Kidney (tissue), 14 donors: ENCODE data around the gene NAA25. TPM values are rescaled to one million over a fixed set of nuclear protein-coding genes. Genes with fewer than 3 reads are reported as not detected.

ENCODE experiments used
- DNase-seq, 5 donors: peaks; one replicate each; pipeline ENCODE4 v3.0.0-alpha.2; 2013 to 2020
- FAIRE-seq: peaks from 2 replicates; lab custom pipeline; 2012; peaks lifted over from hg19 to GRCh38; lab: Jason Lieb, UNC
- H3K27ac ChIP-seq, 2 donors: one replicate each; pipeline ENCODE4 v1.7.0; 2013; ENCODE audit warnings: low read depth in 2 of 2, low read length in 2 of 2, inconsistent platforms in 1 of 2
- H3K27me3 ChIP-seq: one replicate; pipeline ENCODE4 v1.7.1; 2013; ENCODE audit warnings: low read length, inconsistent platforms; ENCODE audit not compliant: control insufficient read depth, insufficient read depth
- H3K36me3 ChIP-seq, 3 donors: one replicate each; pipeline versions ENCODE4 v1.7.0 to v1.7.1; 2013; ENCODE audit warnings: low read length in 3 of 3, control low read depth in 1 of 3, inconsistent platforms in 1 of 3; ENCODE audit not compliant: insufficient read depth in 3 of 3, control insufficient read depth in 2 of 3
- H3K4me1 ChIP-seq, 3 donors: one replicate each; pipeline versions ENCODE4 v1.7.0 to v1.7.1; 2013; ENCODE audit warnings: low read length in 3 of 3, inconsistent platforms in 1 of 3, low read depth in 1 of 3; ENCODE audit not compliant: control insufficient read depth in 2 of 3, insufficient read depth in 2 of 3
- H3K4me3 ChIP-seq, 3 donors: one replicate each; pipeline versions ENCODE4 v1.7.0 to v1.8.1; 2013; ENCODE audit warnings: low read length in 3 of 3, control low read depth in 1 of 3, inconsistent platforms in 1 of 3
- H3K9ac ChIP-seq, 3 donors: one replicate each; pipeline versions ENCODE4 v1.7.0 to v1.7.1; 2013; ENCODE audit warnings: low read length in 3 of 3, control low read depth in 1 of 3, inconsistent platforms in 1 of 3
- H3K9me3 ChIP-seq, 3 donors: one replicate each; pipeline versions ENCODE4 v1.7.0 to v1.7.1; 2013; ENCODE audit warnings: low read length in 3 of 3, control low read depth in 1 of 3, inconsistent platforms in 1 of 3; ENCODE audit not compliant: control insufficient read depth in 2 of 3, insufficient read depth in 1 of 3
- CTCF ChIP-seq: IDR thresholded peaks from 3 replicates; pipeline ENCODE4 v1.5.1; 2012; ENCODE audit warnings: mild to moderate bottlenecking, moderate library complexity, borderline replicate concordance; ENCODE audit not compliant: insufficient read depth; ENCODE audit errors: extremely low read depth
- intact Hi-C: fragments of 100-400 bp; cut with DNase I; formaldehyde crosslinking; loops from one replicate; pipeline ENCODE4 v1.11.1; 2022
- polyA plus RNA-seq: library from polyadenylated mRNA; stranded (reverse); fragments of 350-450 nt; fragmentation: Illumina TruSeq; extraction: RNeasy Lipid Tissue Mini Kit (QIAGEN cat#74804); gene quantifications from one replicate; pipeline ENCODE4 v1.2.3, GENCODE V29; 2014; ENCODE audit warnings: low read depth, low replicate concordance; ENCODE audit not compliant: insufficient read depth
- total RNA-seq: library from RNA; stranded (reverse); fragmentation: NEBNext Ultra II Directional; extraction: Animal tissue kit (Norgen Biotek cat#: 25700); gene quantifications from one replicate; pipeline ENCODE4 v1.2.1, GENCODE V29; 2021
- donor health status: control.
- donor health status: control.
- donor health status: control.
- donor health status: control.
- donor health status: control.
- donor health status: DM: yes; HTN: yes; CAD: no.
- donor health status: Normal renal cell carcinoma (clear cell type).

NAA25 gene
- total and polyA plus RNA-seq, 2 donors from 2014 or later: 3.2 to 22.8 TPM

GRCh38 chr12:112146123-112146522, 37.5 kb upstream of the NAA25 start:
- Histone ChIP-seq H3K27ac (no peak overlapping the region), H3K36me3 (peaks cover 6 to 45% (median 22%) of the 10 kb centered on the region in 3 donors), H3K4me1 (peaks cover 0 to 3% (median 0%) of the 10 kb centered on the region in 3 donors), H3K9me3 (no peaks in the 10 kb centered on the region), H3K4me3 (no peak overlapping the region), H3K27me3 (no peaks in the 10 kb centered on the region), H3K9ac (no peak overlapping the region)
- DNase-seq (no peak), FAIRE-seq (no peak)
- no peak for TF ChIP-seq CTCF
- intact Hi-C loops: no loop called here

- Histone ChIP-seq H3K27me3 (no peaks in the 10 kb centered on the region), H3K9ac (no peak overlapping the region), H3K4me1 (no peaks in the 10 kb centered on the region), H3K4me3 (no peak overlapping the region), H3K9me3 (no peaks in the 10 kb centered on the region), H3K36me3 (peaks cover 6 to 50% (median 23%) of the 10 kb centered on the region in 3 donors), H3K27ac (no peak overlapping the region)
- FAIRE-seq: no peak
- intact Hi-C loops: no loop called here
- DNase-seq: no peak
- no peak for TF ChIP-seq CTCF
Measured at GRCh38 chr12:112140728-112141127, 32.1 kb upstream of the NAA25 start.

GRCh38 chr12:112134731-112135130, 26.1 kb upstream of the NAA25 start:
- Histone ChIP-seq H3K27me3 (no peaks in the 10 kb centered on the region), H3K9me3 (no peaks in the 10 kb centered on the region), H3K36me3 (peaks cover 7 to 26% (median 13%) of the 10 kb centered on the region in 3 donors), H3K27ac (no peak overlapping the region), H3K9ac (no peak overlapping the region), H3K4me1 (peaks cover 0 to 11% (median 6%) of the 10 kb centered on the region in 3 donors), H3K4me3 (no peak overlapping the region)
- no peak for DNase-seq
- intact Hi-C loops: no loop called here
- no peak for FAIRE-seq
- TF ChIP-seq CTCF: no peak

GRCh38 chr12:112133418-112133817, 24.8 kb upstream of the NAA25 start:
- TF ChIP-seq CTCF: no peak
- H3K9ac ChIP-seq: no peak overlapping the region
- FAIRE-seq (no peak), DNase-seq (no peak)
- H3K27ac ChIP-seq: no peak overlapping the region
- no peaks in the 10 kb centered on the region for H3K27me3 ChIP-seq
- H3K36me3 ChIP-seq: peaks cover 7 to 26% (median 13%) of the 10 kb centered on the region in 3 donors
- peaks cover 0 to 13% (median 6%) of the 10 kb centered on the region in 3 donors for H3K4me1 ChIP-seq
- H3K9me3 ChIP-seq: no peaks in the 10 kb centered on the region
- no peak overlapping the region for H3K4me3 ChIP-seq
- intact Hi-C loops: no loop called here
